ENCODE results near the gene ACACA. TPM values are rescaled to one million over a fixed set of nuclear protein-coding genes. Genes with fewer than 3 reads are reported as not detected.

ACACA gene
- total RNA-seq, 4 donors from 2014 or later, result 40.5 to 64.1 (median 51.8) TPM

- H3K4me1 ChIP-seq, result no peaks in the 10 kb centered on the region
- no peak overlapping the region for H3K4me3 ChIP-seq
- H3K36me3 ChIP-seq, result peaks cover 0 to 14% of the 10 kb centered on the region in 2 donors
- H3K9me3 ChIP-seq, result no peaks in the 10 kb centered on the region
- H3K27me3 ChIP-seq, result no peaks in the 10 kb centered on the region
- no peak overlapping the region for H3K27ac ChIP-seq
- no peak for ATAC-seq
- no peak for TF ChIP-seq POLR2AphosphoS5 (IDR thresholded peaks at IDR 0.05)
- no peak for TF ChIP-seq EP300 (IDR thresholded peaks at IDR 0.05)
- no peak for TF ChIP-seq POLR2A (IDR thresholded peaks at IDR 0.05)
- TF ChIP-seq CTCF (IDR thresholded peaks at IDR 0.05), result no peak
These were observed 88.8 kb downstream of the ACACA start for GRCh38 chr17:37317867-37318266.

GRCh38 chr17:37315601-37316000 lies 91.0 kb downstream of the ACACA start:
- H3K4me3 ChIP-seq, result no peak overlapping the region
- H3K36me3 ChIP-seq, result peaks cover 0 to 11% of the 10 kb centered on the region in 2 donors
- TF ChIP-seq POLR2AphosphoS5 (IDR thresholded peaks at IDR 0.05) (no peak), CTCF (IDR thresholded peaks at IDR 0.05) (no peak), POLR2A (IDR thresholded peaks at IDR 0.05) (no peak)
- H3K27ac ChIP-seq, result no peak overlapping the region
- no peaks in the 10 kb centered on the region for H3K4me1 ChIP-seq
- H3K9me3 ChIP-seq, result no peaks in the 10 kb centered on the region
- H3K27me3 ChIP-seq, result no peaks in the 10 kb centered on the region
- ATAC-seq, result no peak

- Histone ChIP-seq H3K27me3 (no peaks in the 10 kb centered on the region), H3K36me3 (no peaks in the 10 kb centered on the region), H3K4me1 (no peaks in the 10 kb centered on the region), H3K9me3 (no peaks in the 10 kb centered on the region), H3K4me3 (no peak overlapping the region), H3K27ac (no peak overlapping the region)
- no peak for ATAC-seq
- TF ChIP-seq POLR2A (IDR thresholded peaks at IDR 0.05) (no peak), CTCF (IDR thresholded peaks at IDR 0.05) (no peak), EP300 (IDR thresholded peaks at IDR 0.05) (no peak), POLR2AphosphoS5 (IDR thresholded peaks at IDR 0.05) (no peak)
- WGBS, 2 donors (ENCODE audit: low coverage in 1 of 2), result 82% methylated on average over 3 of the region's 3 CpGs
These were observed 94.3 kb downstream of the ACACA start for GRCh38 chr17:37312137-37312923.

GRCh38 chr17:37310940-37311339 lies 95.7 kb downstream of the ACACA start:
- TF ChIP-seq POLR2A (IDR thresholded peaks at IDR 0.05) (no peak), CTCF (IDR thresholded peaks at IDR 0.05) (no peak), EP300 (IDR thresholded peaks at IDR 0.05) (no peak), POLR2AphosphoS5 (IDR thresholded peaks at IDR 0.05) (no peak)
- no peak overlapping the region for H3K4me3 ChIP-seq
- H3K27ac ChIP-seq, result no peak overlapping the region
- no peaks in the 10 kb centered on the region for H3K36me3 ChIP-seq
- no peak for ATAC-seq
- no peaks in the 10 kb centered on the region for H3K9me3 ChIP-seq
- 74 to 92% methylated on average over 1 of the region's 1 CpG for WGBS, 2 donors (ENCODE audit: low coverage in 1 of 2)
- H3K27me3 ChIP-seq, result no peaks in the 10 kb centered on the region
- no peaks in the 10 kb centered on the region for H3K4me1 ChIP-seq

GRCh38 chr17:37309051-37309450 lies 97.6 kb downstream of the ACACA start:
- no peak for TF ChIP-seq EP300 (IDR thresholded peaks at IDR 0.05)
- no peak for TF ChIP-seq POLR2AphosphoS5 (IDR thresholded peaks at IDR 0.05)
- H3K27ac ChIP-seq, result no peak overlapping the region
- H3K9me3 ChIP-seq, result no peaks in the 10 kb centered on the region
- H3K4me3 ChIP-seq, result no peak overlapping the region
- H3K36me3 ChIP-seq, result peaks cover 0 to 6% of the 10 kb centered on the region in 2 donors
- no peak for ATAC-seq
- H3K4me1 ChIP-seq, result no peaks in the 10 kb centered on the region
- no peaks in the 10 kb centered on the region for H3K27me3 ChIP-seq
- WGBS, 2 donors (ENCODE audit: low coverage in 1 of 2), result 96 to 98% methylated on average over 4 to 5 of the region's 5 CpGs
